ENCODE results near the gene TRIM43B.
"Not testable (repeated sequence)": the region's sequence is repeated elsewhere in the genome, so short reads cannot be mapped to it uniquely, and the experiment has no call there.

Gene TRIM43B

GRCh38 chr2:95514718-95515117, 30.2 kb upstream of the TRIM43B start:
- TF ChIP-seq MYC (IDR thresholded peaks at IDR 0.05; ENCODE audit: low read depth, low read length) (no peak), CTCF (IDR thresholded peaks at IDR 0.05; ENCODE audit: low read depth, low read length) (no peak), POLR2A (IDR thresholded peaks at IDR 0.05; ENCODE audit: extremely low read depth, insufficient read length) (no peak), MAX (IDR thresholded peaks at IDR 0.05; ENCODE audit: low read depth, low read length) (no peak)
- no peak for DNase-seq (ENCODE audit: low read depth)
- no peak overlapping the region for H3K4me3 ChIP-seq (ENCODE audit: low read depth, low read length)

- H3K4me3 ChIP-seq (ENCODE audit: low read depth, low read length): not testable (repeated sequence)
These were observed 29.7 kb upstream of the TRIM43B start for GRCh38 chr2:95514226-95514625.

GRCh38 chr2:95509408-95509807, 24.9 kb upstream of the TRIM43B start:
- no peak for TF ChIP-seq CTCF (IDR thresholded peaks at IDR 0.05; ENCODE audit: low read depth, low read length)
- no peak for TF ChIP-seq MAX (IDR thresholded peaks at IDR 0.05; ENCODE audit: low read depth, low read length)
- TF ChIP-seq MYC (IDR thresholded peaks at IDR 0.05; ENCODE audit: low read depth, low read length): no peak
- TF ChIP-seq POLR2A (IDR thresholded peaks at IDR 0.05; ENCODE audit: extremely low read depth, insufficient read length): no peak

More at GRCh38 chr2:95514226-95514625, 29.7 kb upstream of the TRIM43B start:
- not testable (repeated sequence) for DNase-seq (ENCODE audit: low read depth)

GRCh38 chr2:95505222-95505621, 20.7 kb upstream of the TRIM43B start:
- no peak for DNase-seq (ENCODE audit: low read depth)
- no peak overlapping the region for H3K4me3 ChIP-seq (ENCODE audit: low read depth, low read length)
- TF ChIP-seq MYC (IDR thresholded peaks at IDR 0.05; ENCODE audit: low read depth, low read length) (no peak), CTCF (IDR thresholded peaks at IDR 0.05; ENCODE audit: low read depth, low read length) (no peak), MAX (IDR thresholded peaks at IDR 0.05; ENCODE audit: low read depth, low read length) (no peak), POLR2A (IDR thresholded peaks at IDR 0.05; ENCODE audit: extremely low read depth, insufficient read length) (no peak)

More at GRCh38 chr2:95509408-95509807, 24.9 kb upstream of the TRIM43B start:
- H3K4me3 ChIP-seq (ENCODE audit: low read depth, low read length): no peak overlapping the region
- DNase-seq (ENCODE audit: low read depth): no peak

GRCh38 chr2:95500854-95501253, 16.3 kb upstream of the TRIM43B start:
- no peak for TF ChIP-seq MYC (IDR thresholded peaks at IDR 0.05; ENCODE audit: low read depth, low read length)
- TF ChIP-seq CTCF (IDR thresholded peaks at IDR 0.05; ENCODE audit: low read depth, low read length): no peak
- TF ChIP-seq MAX (IDR thresholded peaks at IDR 0.05; ENCODE audit: low read depth, low read length): no peak
- no peak for TF ChIP-seq POLR2A (IDR thresholded peaks at IDR 0.05; ENCODE audit: extremely low read depth, insufficient read length)
- H3K4me3 ChIP-seq (ENCODE audit: low read depth, low read length): no peak overlapping the region
- DNase-seq (ENCODE audit: low read depth): no peak

GRCh38 chr2:95492076-95492475, 7.5 kb upstream of the TRIM43B start:
- not testable (repeated sequence) for H3K4me3 ChIP-seq (ENCODE audit: low read depth, low read length); DNase-seq (ENCODE audit: low read depth)

GRCh38 chr2:95475025-95475424, 9.5 kb downstream of the TRIM43B start:
- not testable (repeated sequence) for H3K4me3 ChIP-seq (ENCODE audit: low read depth, low read length); DNase-seq (ENCODE audit: low read depth)

GRCh38 chr2:95467984-95468383, 16.6 kb downstream of the TRIM43B start:
- not testable (repeated sequence) for H3K4me3 ChIP-seq (ENCODE audit: low read depth, low read length); DNase-seq (ENCODE audit: low read depth)

GRCh38 chr2:95466572-95466971, 18.0 kb downstream of the TRIM43B start:
- not testable (repeated sequence) for H3K4me3 ChIP-seq (ENCODE audit: low read depth, low read length); DNase-seq (ENCODE audit: low read depth)

- DNase-seq (ENCODE audit: low read depth); H3K4me3 ChIP-seq (ENCODE audit: low read depth, low read length): not testable (repeated sequence)
These were observed 21.3 kb downstream of the TRIM43B start for GRCh38 chr2:95463292-95463691.

GRCh38 chr2:95445317-95445716, 39.2 kb downstream of the TRIM43B start:
- not testable (repeated sequence) for DNase-seq (ENCODE audit: low read depth); H3K4me3 ChIP-seq (ENCODE audit: low read depth, low read length)

- not testable (repeated sequence) for H3K4me3 ChIP-seq (ENCODE audit: low read depth, low read length); DNase-seq (ENCODE audit: low read depth)
These were observed 42.0 kb downstream of the TRIM43B start for GRCh38 chr2:95442474-95443099.

Measured in NB4 (cell line).